Effector memory CD4-positive, alpha-beta T cell (primary cell): ENCODE results near the gene EWSR1.

Source experiments
- DNase-seq, 3 donors: peaks; one replicate each; pipeline ENCODE4 v3.0.0-alpha.2; 2020
- H3K27ac ChIP-seq: 2 replicates; pipeline ENCODE4 v1.7.0; 2013; ENCODE audit warnings: mild to moderate bottlenecking, low read length, moderate library complexity; ENCODE audit not compliant: insufficient read depth, poor library complexity, severe bottlenecking
- H3K27me3 ChIP-seq: replicated peaks from 2 replicates; pipeline ENCODE4 v1.7.0; 2013; ENCODE audit warnings: mild to moderate bottlenecking, low read length; ENCODE audit not compliant: insufficient read depth, control insufficient read depth, poor library complexity, severe bottlenecking
- H3K36me3 ChIP-seq: 2 replicates; pipeline ENCODE4 v1.7.0; 2013; ENCODE audit warnings: mild to moderate bottlenecking, low read length, moderate library complexity; ENCODE audit not compliant: control insufficient read depth, insufficient read depth
- H3K4me1 ChIP-seq: 2 replicates; pipeline ENCODE4 v1.7.0; 2013; ENCODE audit warnings: low read length, mild to moderate bottlenecking; ENCODE audit not compliant: control insufficient read depth, insufficient read depth, poor library complexity, severe bottlenecking
- H3K4me3 ChIP-seq: 2 replicates; pipeline ENCODE4 v1.7.0; 2013; ENCODE audit warnings: low read length, low read depth, mild to moderate bottlenecking; ENCODE audit not compliant: insufficient read depth, poor library complexity, severe bottlenecking
- H3K9me3 ChIP-seq: 2 replicates; pipeline ENCODE4 v1.7.0; 2013; ENCODE audit warnings: mild to moderate bottlenecking, low read length, moderate library complexity; ENCODE audit not compliant: control insufficient read depth

EWSR1 gene

DNA sequence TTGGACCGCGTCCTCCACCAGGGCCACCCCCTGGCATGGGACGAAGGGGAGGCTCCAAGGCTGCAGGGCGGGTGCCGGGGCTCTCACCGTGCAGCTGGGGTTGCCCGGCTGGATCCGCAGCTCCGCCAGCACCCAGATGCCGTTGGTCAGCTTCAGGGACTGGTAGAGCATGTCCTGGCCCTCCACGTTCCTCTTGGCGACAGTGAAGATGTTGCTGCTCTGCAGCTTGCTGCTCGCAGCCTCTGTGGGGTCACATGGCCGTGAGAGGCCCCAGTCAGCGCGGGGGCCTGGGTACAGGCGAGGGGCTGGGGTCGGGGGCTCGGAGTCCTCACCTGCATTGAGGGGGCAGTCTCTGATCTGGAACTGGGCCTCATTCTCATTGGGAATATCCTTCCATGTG lies 62.2 kb downstream of the EWSR1 start:
- no peak overlapping the region for H3K4me3 ChIP-seq
- H3K36me3 ChIP-seq = peaks cover 54% of the 10 kb centered on the region
- no peak for DNase-seq
- H3K4me1 ChIP-seq = no peaks in the 10 kb centered on the region
- H3K9me3 ChIP-seq = no peaks in the 10 kb centered on the region
- H3K27me3 ChIP-seq = no peaks in the 10 kb centered on the region
- H3K27ac ChIP-seq = no peak overlapping the region

DNA sequence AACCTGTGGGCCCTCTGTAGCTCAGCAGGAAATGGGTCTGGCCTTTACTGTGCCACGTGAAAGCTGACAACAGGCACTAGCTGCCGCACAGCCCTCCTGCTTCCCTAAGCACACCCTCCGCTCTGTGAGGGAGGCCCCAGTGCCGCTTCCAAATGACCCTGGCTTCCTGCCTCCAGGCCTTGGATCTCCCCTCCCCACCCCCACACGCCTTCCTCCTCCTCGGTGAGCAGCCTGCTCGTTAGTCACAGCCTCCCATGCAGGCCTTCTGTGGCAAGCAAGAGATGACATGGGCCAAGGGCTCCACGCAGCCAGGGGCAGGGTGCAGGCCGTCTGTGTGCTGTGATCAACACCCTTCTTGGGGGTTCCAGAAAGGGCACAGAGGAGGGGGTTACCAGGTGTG lies 62.7 kb downstream of the EWSR1 start:
- Histone ChIP-seq H3K4me3 (no peak overlapping the region), H3K27ac (no peak overlapping the region), H3K4me1 (no peaks in the 10 kb centered on the region), H3K27me3 (no peaks in the 10 kb centered on the region), H3K9me3 (no peaks in the 10 kb centered on the region), H3K36me3 (peaks cover 59% of the 10 kb centered on the region)
- no peak for DNase-seq

DNA sequence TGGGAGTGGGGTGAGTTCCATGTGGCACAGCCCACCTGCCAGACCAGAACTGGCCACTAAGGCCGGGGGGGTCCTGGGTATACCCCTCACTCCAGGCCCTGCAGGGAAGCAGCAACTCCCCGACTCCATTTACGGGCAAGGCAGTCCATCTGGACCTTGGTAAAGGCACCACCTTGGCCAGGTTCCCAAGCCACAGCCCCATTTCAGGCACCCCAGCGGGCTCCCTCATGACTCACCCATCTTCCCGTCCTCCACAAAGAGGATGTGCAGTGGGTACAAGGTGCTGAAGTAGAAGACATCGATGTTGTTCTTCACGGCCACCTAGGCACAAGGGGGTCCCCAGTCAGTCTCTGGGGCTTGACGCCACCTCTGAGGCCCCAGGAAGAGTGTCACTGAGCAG lies 63.1 kb downstream of the EWSR1 start:
- Histone ChIP-seq H3K27me3 (no peaks in the 10 kb centered on the region), H3K4me1 (no peaks in the 10 kb centered on the region), H3K36me3 (peaks cover 63% of the 10 kb centered on the region), H3K4me3 (no peak overlapping the region), H3K9me3 (no peaks in the 10 kb centered on the region), H3K27ac (no peak overlapping the region)
- no peak for DNase-seq

DNA sequence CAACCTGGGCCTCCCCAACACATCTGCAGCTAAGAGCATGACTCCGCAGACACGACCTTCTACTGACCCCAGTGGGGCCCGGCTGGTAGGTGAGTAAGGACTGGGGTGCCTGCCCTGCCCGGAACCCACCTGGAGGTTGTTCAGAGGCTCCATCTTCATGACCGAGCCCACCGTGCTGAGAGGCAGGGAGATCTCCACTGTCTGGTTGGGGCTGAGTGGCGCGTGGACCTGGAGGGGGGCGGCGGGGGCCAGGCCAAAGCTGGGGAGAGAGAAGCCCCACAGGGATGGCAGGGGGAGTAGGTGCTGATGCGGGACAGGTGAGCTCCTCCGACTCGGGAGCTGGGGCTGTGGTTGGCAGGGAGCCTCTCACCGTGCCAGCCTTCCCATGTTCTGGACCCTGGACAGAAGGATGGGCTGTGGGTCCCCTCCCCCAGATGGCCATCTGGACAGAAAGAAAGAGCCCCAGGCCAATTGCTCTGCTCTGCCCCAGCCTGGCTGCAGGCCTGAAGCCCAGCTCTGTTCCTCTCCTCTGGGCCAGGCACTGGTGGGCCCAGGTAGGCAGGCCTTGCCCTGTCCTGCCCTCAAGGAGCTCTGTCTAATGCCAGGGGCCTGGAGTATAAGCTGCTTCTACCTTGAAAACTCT lies 63.7 kb downstream of the EWSR1 start:
- Histone ChIP-seq H3K27ac (no peak overlapping the region), H3K27me3 (no peaks in the 10 kb centered on the region), H3K4me1 (no peaks in the 10 kb centered on the region), H3K9me3 (no peaks in the 10 kb centered on the region), H3K36me3 (peaks cover 61% of the 10 kb centered on the region), H3K4me3 (no peak overlapping the region)
- no peak for DNase-seq

DNA sequence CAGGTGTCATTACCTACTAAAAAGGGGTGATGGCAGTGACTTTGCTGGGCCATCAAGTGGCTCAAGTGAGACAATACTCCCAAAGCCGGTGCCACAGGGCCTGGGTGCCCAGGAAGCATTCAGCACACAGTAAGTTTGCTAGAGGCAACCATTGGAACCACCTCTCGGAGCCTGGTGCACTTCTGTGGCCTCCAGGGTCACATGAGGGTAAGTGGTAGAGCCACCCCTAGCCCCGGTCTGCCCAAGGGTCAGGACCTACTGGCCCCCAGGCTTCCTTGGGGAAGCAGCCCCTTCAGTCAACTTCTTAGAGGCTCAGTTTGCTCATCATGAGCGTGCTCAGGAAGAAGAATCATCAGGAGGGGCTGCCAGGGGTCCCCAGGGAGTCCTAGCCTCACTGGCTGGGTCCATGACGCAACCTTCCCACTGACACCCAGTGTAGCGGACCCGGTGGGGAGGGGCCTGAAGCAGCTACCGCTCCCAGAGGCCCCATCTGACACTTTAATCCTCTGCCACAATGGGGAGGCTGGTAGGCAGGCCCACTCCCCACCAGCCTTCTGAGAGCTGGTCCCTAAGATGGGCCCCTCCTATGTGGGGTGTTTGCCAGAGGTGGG lies 64.9 kb downstream of the EWSR1 start:
- H3K36me3 ChIP-seq = peaks cover 68% of the 10 kb centered on the region
- no peaks in the 10 kb centered on the region for H3K27me3 ChIP-seq
- no peak overlapping the region for H3K4me3 ChIP-seq
- no peak overlapping the region for H3K27ac ChIP-seq
- H3K9me3 ChIP-seq = no peaks in the 10 kb centered on the region
- DNase-seq = no peak
- H3K4me1 ChIP-seq = no peaks in the 10 kb centered on the region

DNA sequence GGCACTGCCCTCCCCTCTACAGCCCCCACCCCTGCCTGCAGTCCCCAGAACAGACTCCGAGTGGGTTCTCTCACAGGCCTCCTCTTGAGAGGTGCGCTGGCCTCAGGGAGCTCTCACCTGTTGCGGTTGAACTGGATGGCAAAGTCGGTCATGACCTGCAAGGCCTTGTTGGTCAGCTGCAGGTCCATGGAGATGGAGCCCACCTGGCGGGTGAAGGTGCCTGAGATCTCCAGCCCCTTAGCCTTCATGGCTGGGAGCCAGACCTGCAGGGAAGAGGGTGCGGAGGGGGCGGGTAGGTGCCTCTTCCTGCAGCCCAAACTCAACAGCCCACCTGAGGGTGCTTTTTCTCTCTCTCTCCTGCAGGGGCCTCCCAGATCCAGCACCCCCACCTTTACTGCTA lies 66.1 kb downstream of the EWSR1 start:
- no peak overlapping the region for H3K27ac ChIP-seq
- H3K4me3 ChIP-seq = no peak overlapping the region
- DNase-seq = no peak
- H3K36me3 ChIP-seq = peaks cover 73% of the 10 kb centered on the region
- H3K4me1 ChIP-seq = no peaks in the 10 kb centered on the region
- no peaks in the 10 kb centered on the region for H3K27me3 ChIP-seq
- H3K9me3 ChIP-seq = no peaks in the 10 kb centered on the region

DNA sequence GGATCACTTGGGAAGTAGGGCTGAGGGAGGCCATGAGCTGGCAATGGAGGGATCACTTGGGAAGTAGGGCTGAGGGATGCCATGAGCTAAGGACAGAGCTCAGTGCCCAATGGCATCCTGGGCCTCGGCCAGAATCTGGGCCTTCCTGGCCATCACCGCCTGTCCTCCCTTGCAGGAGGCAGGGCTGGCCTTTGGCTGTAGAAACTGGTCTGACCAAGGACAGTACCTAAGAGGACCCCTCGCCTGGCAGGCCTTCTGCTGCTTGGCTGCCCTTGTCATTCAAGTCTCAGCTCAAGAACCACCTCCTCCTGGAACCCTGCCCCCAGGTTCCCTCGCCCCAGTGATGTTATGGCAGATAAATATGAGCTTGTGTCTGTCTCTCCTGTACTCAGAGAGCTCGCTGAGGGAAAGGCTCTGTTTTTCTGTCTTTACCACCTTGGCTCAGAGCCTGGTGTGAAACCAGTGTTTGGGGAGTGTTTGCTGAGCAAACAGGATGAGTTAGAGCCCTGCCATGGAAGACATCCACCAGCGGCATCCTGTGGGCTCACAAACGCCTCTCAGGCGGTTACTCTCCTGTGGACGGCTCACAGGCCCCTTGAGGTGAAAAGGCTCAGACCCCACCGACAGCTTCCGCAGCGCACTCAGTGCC lies 66.8 kb downstream of the EWSR1 start:
- Histone ChIP-seq H3K27me3 (no peaks in the 10 kb centered on the region), H3K4me1 (no peaks in the 10 kb centered on the region), H3K9me3 (no peaks in the 10 kb centered on the region), H3K36me3 (peaks cover 73% of the 10 kb centered on the region), H3K4me3 (no peak overlapping the region), H3K27ac (no peak overlapping the region)
- no peak for DNase-seq

DNA sequence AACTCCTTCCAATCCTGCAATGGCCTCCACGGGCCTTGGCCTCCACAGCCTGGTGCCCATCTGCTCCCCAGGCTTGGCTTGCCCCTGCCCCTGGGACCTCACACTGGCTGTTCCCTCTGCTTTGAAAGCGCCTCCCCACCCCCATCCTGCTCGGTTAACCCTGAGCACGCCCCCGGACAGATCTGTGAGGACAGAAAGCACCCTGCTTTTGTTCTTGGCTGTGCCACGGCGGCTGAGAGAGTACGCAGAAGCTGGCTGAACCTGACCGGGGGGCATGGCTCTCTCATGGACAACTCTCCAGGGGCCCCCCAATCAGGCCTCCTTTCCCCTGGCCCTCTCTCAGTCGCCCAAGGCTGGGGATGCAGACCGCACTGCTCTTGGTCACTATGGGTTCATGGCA lies 67.6 kb downstream of the EWSR1 start:
- H3K27ac ChIP-seq = no peak overlapping the region
- H3K4me1 ChIP-seq = no peaks in the 10 kb centered on the region
- no peaks in the 10 kb centered on the region for H3K9me3 ChIP-seq
- H3K4me3 ChIP-seq = no peak overlapping the region
- no peak for DNase-seq
- peaks cover 73% of the 10 kb centered on the region for H3K36me3 ChIP-seq
- no peaks in the 10 kb centered on the region for H3K27me3 ChIP-seq

DNA sequence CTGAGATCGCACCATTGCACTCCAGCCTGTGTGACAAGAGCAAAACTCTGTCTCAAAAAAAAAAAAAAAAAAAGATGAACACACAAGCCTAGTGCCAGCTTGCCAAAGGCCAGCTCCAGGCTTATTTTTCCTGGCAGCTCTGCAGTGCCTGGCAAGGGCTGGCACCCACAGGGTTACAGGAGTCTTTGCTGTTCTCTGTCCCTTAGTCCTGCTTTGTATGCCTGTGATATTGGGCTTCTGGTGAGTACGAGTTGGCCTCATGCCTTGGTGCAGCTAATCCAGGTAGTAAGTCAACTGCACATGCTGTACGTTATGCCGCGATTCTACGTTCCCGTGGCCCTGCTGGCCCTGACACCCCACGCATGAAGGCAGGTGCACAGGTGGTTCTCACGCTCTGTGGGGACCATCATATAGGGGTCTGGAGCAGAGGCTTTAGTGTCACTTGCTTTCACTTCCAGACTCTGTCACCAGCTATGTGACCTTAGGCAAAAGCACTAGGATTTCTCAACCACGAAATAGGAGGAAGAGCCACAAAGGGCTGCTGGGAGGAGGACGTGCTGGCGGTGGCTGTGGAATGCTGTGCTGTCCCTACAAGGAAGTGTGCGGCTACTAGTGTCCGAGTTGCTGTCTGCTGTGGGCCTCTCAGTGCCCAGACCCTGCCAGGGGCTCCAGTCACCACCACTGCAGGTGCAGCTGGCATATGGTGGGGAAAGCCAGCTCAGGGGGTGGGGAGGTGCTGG lies 68.9 kb downstream of the EWSR1 start:
- no peak for DNase-seq
- Histone ChIP-seq H3K4me3 (no peak overlapping the region), H3K4me1 (no peaks in the 10 kb centered on the region), H3K36me3 (peaks cover 74% of the 10 kb centered on the region), H3K27ac (no peak overlapping the region), H3K27me3 (no peaks in the 10 kb centered on the region), H3K9me3 (no peaks in the 10 kb centered on the region)
